MV-4-11 (cell line): Measurements from ENCODE around the gene PRKAA1.
"Not testable (repeated sequence)": the region's sequence is repeated elsewhere in the genome, so short reads cannot be mapped to it uniquely, and the experiment has no call there.

Experiments
- DNase-seq: peaks from one replicate; lab custom pipeline; 2025; lab: John Stamatoyannopoulos, UW

The PRKAA1 gene

DNA sequence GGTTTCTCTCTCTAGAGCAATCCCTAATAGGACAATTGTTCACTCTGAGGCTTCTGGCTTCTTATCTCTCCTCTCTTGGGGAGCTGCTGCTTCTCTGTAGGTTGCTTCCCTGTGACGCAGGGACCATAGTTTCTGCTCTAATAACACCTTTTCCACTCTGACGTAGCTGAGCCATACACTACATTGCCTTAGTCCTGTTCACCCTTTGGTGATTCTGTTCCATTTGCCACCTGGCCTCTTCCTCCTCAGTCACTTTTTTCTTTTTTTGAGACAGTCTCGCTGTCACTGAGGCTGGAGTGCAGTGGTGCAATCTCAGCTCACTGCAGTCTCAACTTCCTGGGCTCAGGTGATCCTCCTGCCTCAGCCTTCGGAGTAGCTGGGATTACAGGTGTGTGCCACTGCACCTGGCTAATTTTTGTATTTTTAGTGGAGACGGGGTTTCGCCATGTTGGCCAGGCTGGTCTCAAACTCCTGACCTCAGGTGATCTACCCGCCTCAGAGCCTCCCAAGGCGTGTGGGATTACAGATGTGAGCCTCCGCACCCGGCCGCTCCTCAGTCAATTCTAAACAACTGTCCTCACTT is 27.4 kb upstream of the PRKAA1 start:
- DNase-seq = peak; percentile 8

GRCh38 chr5:40823459-40823858 is 25.3 kb upstream of the PRKAA1 start:
- DNase-seq = no peak

- DNase-seq = peak; percentile 59
Observed at GRCh38 chr5:40813698-40814281, 15.6 kb upstream of the PRKAA1 start.

DNA sequence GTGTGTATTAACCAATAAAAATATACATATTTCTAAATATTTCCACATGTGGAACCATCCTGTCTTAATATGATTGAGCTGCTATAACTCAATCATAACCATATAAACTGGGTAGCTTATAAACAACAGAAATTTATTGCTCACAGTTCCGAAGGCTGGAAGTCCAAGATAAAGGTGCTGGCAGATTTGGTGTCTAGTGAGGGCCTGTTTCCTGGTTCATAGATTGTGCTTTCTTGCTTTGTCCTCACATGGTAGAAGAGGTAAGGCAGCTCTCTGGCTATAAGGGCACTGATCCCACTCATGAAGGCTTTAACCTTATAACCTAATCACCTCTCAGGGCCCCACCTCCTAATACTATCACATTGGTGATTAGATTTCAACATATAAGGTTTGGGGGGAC is 14.0 kb upstream of the PRKAA1 start:
- DNase-seq = no peak

- DNase-seq = peak; percentile 44
Observed at GRCh38 chr5:40801771-40802562, 3.8 kb upstream of the PRKAA1 start.

DNA sequence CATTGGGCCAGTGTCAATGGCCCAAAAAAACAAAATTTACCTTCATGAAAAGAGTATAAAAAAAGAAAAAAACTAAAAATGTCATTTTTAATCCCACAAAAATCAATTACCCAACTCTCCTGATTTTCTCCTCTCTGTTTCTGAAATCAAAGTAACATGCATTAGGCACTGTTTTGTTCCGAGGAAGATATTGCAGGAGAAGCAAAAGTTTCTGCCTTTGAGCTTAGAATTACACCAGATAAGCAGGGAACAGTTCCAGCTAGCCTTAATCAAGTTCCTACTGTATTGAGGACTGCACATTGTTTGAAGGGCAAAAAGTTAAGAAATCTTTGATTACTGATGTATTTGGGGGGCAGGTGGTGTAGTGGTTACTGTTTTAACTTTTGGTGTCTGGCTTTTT is 1.1 kb upstream of the PRKAA1 start:
- no peak for DNase-seq

GRCh38 chr5:40798801-40799210 is 632 bp upstream of the PRKAA1 start:
- no peak for DNase-seq

GRCh38 chr5:40797273-40798011 is 732 bp downstream of the PRKAA1 start:
- peak; percentile 47 for DNase-seq

DNA sequence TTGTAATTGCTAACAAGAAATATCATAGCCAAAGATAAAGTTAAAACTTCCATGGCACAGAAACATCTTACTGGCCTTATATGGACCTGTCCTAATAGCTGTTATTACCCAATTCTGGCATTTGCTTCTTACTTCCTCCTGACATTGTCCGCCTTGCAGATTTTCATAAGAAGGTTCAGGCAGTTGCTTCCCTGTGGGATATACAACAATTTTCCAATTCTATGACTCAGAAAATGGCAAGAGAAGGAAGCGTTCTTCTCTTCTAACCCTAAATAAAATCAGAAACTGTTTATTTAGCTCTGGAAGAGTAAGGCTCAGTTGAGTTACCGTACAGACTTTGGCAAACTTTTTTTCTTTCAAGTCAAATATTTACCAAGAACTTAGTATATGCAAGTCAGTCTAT is 1.7 kb downstream of the PRKAA1 start:
- peak; percentile 57 for DNase-seq

GRCh38 chr5:40794877-40795276 is 3.3 kb downstream of the PRKAA1 start:
- DNase-seq = not testable (repeated sequence)

- DNase-seq = not testable (repeated sequence)
Observed at GRCh38 chr5:40794340-40794739, 3.8 kb downstream of the PRKAA1 start.

- not testable (repeated sequence) for DNase-seq
Observed at GRCh38 chr5:40792691-40793090, 5.5 kb downstream of the PRKAA1 start.

- DNase-seq = no peak
Observed at GRCh38 chr5:40791715-40792139, 6.4 kb downstream of the PRKAA1 start.

GRCh38 chr5:40790947-40791593 is 7.1 kb downstream of the PRKAA1 start:
- no peak for DNase-seq

DNA sequence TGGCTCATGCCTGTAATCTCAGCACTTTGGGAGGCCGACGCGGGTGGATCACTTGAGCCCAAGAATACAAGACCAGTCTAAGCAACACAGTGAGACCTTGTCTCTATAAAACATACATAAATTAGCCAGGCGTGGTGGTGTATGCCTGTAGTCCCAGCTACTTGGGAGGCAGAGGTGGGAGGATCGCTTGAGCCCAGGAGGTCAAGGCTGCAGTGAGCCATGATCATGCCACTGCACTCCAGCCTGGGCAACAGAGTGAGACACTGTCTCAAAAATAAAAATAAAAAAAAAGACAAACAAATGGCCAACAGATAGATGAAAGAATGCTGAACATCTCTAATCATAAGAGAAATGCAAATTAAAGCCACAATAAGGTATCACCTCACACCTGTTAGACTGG is 9.2 kb downstream of the PRKAA1 start:
- DNase-seq = not testable (repeated sequence)

DNA sequence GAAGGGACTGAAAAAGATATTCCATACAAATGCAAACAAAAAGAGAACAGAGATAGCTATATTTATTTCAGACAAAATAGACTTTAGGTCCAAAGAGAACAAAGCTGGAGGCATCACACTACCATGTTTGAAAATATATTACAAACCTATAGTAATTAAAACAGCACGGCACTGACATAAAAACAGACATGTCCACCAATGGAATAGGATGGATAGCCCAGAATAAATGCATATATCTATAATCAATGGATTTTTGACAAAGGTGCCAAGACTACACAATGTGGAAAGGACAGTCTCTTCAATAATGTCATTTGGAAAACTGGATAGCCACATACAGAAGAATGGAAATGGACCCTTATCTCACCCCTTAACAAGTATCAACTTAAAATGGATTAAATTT is 10.2 kb downstream of the PRKAA1 start:
- no peak for DNase-seq

DNA sequence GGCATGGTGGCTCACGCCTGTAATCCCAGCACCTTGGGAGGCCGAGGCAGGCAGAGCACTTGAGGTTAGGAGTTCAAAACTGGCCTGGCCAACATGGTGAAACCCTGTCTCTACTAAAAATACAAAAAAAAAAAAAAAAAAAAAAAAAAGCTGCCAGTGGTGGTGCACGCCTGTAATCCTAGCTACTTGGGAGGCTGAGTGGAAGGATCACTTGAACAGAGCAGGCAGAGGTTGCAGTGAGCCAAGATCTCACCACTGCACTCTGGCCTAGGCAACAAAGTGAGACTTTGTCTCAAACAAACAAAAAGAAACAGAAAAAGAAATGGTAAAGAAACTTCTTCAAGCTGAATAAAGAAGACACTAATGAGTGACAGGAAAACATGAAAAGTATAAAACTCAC is 11.5 kb downstream of the PRKAA1 start:
- not testable (repeated sequence) for DNase-seq

DNA sequence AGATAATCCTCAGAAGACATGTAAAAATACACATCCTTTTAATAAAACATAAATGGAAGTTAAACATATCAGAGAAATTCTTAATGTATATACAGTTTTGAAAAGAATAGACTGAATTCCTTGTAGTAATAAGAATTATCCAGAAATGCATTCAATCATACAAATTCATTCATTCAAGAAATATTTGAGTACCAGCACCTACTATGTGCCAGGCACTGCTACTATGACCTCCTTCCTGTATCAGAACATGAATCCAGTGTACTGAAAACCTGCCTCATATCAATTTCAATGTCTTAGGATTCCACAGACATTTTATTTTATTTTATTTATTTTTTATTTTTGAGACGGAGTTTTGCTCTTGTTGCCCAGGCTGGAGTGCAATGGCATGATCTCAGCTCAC is 13.3 kb downstream of the PRKAA1 start:
- DNase-seq = no peak

- no peak for DNase-seq
Observed at GRCh38 chr5:40784027-40784653, 14.0 kb downstream of the PRKAA1 start.

DNA sequence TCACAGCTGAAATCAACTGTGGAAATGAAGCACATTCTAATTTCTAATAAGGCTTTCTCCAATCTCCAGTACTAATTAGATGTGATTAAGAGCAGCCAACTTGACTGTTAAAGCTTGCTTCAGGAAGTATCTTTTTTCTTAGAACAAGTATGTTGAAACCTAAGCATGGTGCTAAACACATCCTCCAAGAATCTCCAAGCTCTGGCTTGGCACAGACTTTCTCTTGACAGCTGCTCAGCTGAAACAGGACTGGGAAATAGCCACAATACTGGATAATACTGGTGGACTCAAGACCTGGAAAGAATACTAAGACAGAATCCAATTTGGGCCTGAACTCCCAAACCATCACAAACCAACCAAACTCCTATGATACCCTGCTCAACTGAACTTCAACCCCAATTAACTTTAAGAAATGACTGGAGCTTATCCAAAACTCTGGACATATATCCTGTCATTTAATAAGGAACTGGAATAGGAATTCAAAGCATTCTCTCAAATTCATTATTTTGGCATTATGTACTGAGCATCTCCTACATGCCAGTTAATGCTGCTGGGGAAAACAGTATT is 16.2 kb downstream of the PRKAA1 start:
- DNase-seq = peak; percentile 42

DNA sequence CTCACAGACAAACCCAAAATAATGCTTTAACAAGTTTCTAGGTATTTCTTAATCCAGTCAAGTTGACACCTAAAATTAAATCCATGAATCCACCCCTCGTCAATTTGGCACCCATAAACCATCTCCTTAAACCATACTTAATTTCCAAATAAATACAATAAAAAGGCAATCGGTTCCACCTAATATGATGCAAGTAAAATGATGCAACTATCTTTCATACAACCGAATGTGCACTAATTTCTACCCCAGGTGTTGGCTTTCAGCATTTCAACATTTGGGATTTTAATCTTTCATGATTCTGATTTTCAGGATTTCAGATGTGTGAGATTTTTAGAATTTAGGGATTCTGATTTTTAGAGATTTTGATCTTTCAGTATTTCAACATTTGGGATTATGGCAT is 17.3 kb downstream of the PRKAA1 start:
- no peak for DNase-seq
